GM21423 (cell line): ENCODE measurements around the gene ZBTB21.
"Not testable (repeated sequence)": the region's sequence is repeated elsewhere in the genome, so short reads cannot be mapped to it uniquely, and the experiment has no call there.

ENCODE experiments used
- ATAC-seq: cut with Tn5 transposase; IDR thresholded peaks from one replicate; pipeline ENCODE4 v1.9.1; 2021; ENCODE audit warnings: mild to moderate bottlenecking, moderate library complexity; ENCODE audit not compliant: unreplicated experiment

ZBTB21 gene

GRCh38 chr21:41954654-41955499 lies 55.3 kb downstream of the ZBTB21 start:
- ATAC-seq, result no peak

DNA sequence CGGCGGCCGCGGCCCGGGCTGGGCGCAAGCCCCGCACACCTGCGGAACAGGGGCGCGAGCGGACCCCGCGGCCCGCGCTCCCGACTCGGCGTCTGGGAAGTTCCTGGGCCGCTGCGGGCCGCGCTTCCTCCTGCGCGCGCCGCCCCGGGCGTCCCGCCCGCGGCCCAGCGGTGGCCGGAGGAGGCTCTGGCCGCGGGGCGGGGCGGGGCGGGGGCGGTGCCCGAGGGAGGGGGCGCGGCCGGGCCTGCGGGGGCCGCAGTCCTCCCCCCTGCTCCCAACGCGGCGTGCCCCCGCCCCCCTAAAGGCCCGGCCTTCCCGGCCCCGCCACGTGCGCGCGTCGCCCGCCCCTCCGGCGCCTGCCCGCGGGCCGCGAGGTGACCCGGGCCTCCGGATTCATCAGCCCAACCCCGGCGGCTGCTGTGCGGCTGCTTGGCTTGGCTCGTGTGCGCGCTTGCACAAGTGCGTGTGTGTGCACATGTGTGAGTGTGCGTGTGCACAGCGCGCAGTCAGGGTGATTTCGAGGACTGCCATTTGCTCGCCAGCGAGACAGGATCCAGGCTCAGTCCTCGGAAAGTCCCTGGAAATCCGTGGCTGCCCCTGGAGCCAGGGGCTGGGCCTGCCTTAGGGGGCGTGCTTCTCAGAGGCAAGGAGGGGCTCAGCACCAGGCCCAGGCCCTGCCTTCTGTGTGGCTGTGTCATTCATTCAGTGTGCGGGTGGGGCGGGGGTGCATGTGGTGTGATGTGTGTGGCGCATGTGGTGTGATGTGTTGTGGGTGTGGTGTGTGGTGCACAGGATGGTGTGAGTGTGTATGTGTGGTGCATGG lies 56.1 kb downstream of the ZBTB21 start, which contains the start of gene C2CD2:
TSS of gene C2CD2 (minus strand) at position 188 of the 823 bp plus-strand sequence. CDS start 370 bp downstream, outside the sequence.
- peak; percentile 44 for ATAC-seq

DNA sequence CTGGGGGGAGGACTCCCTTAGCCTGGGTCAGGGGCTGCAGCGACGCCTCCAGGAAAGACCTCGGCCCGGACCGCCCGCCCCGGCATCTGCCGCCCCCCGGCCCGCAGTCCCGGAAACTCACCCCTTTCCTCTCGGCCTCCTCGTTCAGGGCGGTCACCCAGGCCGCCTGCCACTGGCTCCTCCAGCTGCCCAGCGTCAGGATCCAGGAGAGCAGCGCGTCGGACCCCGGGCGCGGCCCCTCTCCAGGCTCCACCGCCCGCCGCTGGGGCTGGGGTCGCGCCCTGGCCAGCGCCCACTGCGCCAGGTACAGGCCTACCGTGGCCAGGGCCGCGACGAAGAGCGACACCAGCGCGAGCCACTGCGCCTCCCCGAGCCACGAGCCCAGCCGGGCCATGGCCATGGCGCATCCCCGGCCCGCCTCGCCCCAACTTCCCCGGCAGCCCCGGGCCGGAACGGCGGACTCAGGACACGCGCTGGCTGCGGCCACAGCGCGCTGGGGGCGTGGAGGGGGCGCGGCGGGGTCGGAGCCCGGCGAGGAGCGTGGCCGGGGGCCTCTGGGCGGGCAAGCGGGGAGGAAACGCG lies 56.8 kb downstream of the ZBTB21 start:
- ATAC-seq, result peak; percentile 27

GRCh38 chr21:41952568-41953248 lies 57.5 kb downstream of the ZBTB21 start:
- no peak for ATAC-seq

GRCh38 chr21:41951876-41952567 lies 58.1 kb downstream of the ZBTB21 start:
- ATAC-seq, result no peak

DNA sequence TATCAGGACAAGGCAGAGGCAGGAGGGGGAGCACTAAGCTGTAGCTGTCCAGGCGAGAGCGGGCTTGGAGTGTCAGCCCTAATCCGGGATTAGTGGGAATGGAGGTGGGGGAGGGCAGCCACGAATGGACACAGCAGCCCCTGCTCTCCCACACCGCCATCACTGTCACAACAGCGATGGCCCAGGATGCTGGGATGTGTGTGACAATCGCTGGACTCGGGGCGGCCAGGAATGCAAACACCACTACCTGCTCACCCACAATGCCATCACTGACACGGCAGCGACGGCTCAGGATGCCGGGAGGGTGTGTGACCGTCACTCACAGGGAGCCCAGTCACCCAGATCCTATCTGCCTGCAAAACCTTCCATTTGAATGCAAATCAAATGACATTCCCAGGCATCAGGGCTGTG lies 59.2 kb downstream of the ZBTB21 start:
- no peak for ATAC-seq

GRCh38 chr21:41949631-41950030 lies 60.5 kb downstream of the ZBTB21 start:
- ATAC-seq, result not testable (repeated sequence)

- no peak for ATAC-seq
Measured at GRCh38 chr21:41948901-41949300, 61.3 kb downstream of the ZBTB21 start.

- no peak for ATAC-seq
Measured at GRCh38 chr21:41948078-41948895, 61.9 kb downstream of the ZBTB21 start.

DNA sequence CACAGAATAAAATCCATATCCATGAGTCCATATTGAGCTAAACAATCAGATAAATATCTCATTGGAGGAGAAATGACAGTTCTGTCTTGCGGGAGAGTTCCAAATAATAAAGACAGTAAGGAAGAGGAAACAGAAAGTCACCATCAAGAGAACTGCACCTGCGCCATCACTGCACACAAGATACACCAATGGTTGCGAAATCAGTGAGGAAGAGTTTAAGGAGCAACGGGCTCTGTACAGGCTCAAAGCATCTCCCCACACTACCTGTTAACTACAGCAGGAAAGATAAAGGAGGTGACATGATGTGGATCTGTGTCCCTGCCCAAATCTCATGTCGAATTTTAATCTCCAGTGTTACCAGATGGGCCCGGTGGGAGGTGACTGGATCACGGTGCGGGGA lies 64.2 kb downstream of the ZBTB21 start:
- no peak for ATAC-seq

- ATAC-seq, result no peak
Measured at GRCh38 chr21:41943851-41944250, 66.3 kb downstream of the ZBTB21 start.

- ATAC-seq, result no peak
Measured at GRCh38 chr21:41942457-41942856, 67.7 kb downstream of the ZBTB21 start.

DNA sequence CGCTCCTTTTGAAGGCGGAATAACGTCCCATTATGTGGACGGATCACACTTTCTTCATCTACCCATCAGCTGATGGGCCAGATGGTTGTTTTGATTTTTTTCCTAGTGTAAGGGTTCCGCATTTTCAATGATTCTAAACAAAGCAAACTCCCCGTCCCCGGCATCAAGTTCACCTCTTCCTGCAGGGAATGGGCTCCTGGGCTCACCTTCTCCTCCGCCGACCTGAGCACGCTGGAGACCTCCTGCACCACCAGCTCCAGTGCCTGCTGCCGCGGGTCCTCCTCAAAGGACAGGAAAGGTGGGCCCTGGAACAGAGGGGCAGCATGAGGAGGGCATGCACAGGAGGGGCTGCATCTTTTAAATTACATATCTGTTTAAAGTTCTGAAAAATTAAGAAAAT lies 68.2 kb downstream of the ZBTB21 start:
- no peak for ATAC-seq

GRCh38 chr21:41940431-41940830 lies 69.7 kb downstream of the ZBTB21 start:
- no peak for ATAC-seq

DNA sequence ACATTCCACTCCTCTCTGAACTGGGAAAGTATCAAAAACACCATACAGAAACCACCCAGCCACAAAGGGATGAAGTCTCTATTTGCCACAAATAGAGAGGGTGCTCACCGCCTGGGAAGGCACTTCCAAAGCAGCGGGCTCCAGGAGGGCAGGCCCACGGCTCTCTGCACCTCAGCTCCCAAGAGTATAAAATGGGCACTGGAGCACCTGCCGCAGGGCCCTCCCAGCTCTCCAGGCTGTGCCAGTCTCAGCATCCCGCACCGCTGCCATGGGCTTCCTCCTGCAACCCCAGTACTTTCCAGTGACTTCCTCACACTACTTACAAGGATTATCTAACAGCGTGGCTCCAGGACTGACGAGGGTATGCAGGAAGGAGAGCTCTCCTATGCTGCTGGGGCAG lies 70.8 kb downstream of the ZBTB21 start:
- ATAC-seq, result no peak
